Activated T-cell treated with anti-CD3 and anti-CD28 coated beads, Interleukin-2, amount 50 U/mL, for 72 hours (primary cell): ENCODE data around the gene OR51L1. TPM values are rescaled to one million over a fixed set of nuclear protein-coding genes. Genes with fewer than 3 reads are reported as not detected.
"Not testable (repeated sequence)": the region's sequence is repeated elsewhere in the genome, so short reads cannot be mapped to it uniquely, and the experiment has no call there.

Experiments
- ATAC-seq, 2 donors: fragments of 150-1000 bp; cut with Tn5 transposase; replicated peaks in 1 of 2; 2 replicates each; pipeline ENCODE4 v1.10.0; 2021; ENCODE audit warnings: moderate library complexity in 2 of 2, mild to moderate bottlenecking in 1 of 2
- DNase-seq, 2 donors: peaks; one replicate each; pipeline ENCODE4 v3.0.0; 2021 to 2022; ENCODE audit warnings: mixed read lengths in 1 of 2
- H3K27ac Mint-ChIP-seq: one replicate; pipeline ENCODE4 v1.8.0; 2022; ENCODE audit warnings: mild to moderate bottlenecking, moderate library complexity, mixed read lengths
- H3K27me3 Mint-ChIP-seq: one replicate; pipeline ENCODE4 v1.8.0; 2022; ENCODE audit warnings: low read depth, mixed read lengths
- H3K36me3 Mint-ChIP-seq, 2 donors: one replicate each; pipeline ENCODE4 v1.8.0; 2022; ENCODE audit warnings: mixed read lengths in 2 of 2, mild to moderate bottlenecking in 1 of 2; ENCODE audit not compliant: insufficient read depth in 2 of 2
- H3K4me1 Mint-ChIP-seq: one replicate; pipeline ENCODE4 v1.8.0; 2022; ENCODE audit warnings: low read depth, mixed read lengths
- H3K4me3 Mint-ChIP-seq, 2 donors: one replicate each; pipeline ENCODE4 v1.8.0; 2022; ENCODE audit warnings: mild to moderate bottlenecking in 2 of 2, mixed read lengths in 2 of 2, moderate library complexity in 2 of 2
- H3K9me3 Mint-ChIP-seq, 2 donors: one replicate each; pipeline ENCODE4 v1.8.0; 2022; ENCODE audit warnings: mixed read lengths in 2 of 2
- total RNA-seq, 2 donors: library from RNA; stranded (reverse); gene quantifications; one replicate each; pipeline ENCODE4 v1.2.3, GENCODE V29; 2022

Gene OR51L1, protein sequence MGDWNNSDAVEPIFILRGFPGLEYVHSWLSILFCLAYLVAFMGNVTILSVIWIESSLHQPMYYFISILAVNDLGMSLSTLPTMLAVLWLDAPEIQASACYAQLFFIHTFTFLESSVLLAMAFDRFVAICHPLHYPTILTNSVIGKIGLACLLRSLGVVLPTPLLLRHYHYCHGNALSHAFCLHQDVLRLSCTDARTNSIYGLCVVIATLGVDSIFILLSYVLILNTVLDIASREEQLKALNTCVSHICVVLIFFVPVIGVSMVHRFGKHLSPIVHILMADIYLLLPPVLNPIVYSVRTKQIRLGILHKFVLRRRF
- not detected for total RNA-seq

DNA sequence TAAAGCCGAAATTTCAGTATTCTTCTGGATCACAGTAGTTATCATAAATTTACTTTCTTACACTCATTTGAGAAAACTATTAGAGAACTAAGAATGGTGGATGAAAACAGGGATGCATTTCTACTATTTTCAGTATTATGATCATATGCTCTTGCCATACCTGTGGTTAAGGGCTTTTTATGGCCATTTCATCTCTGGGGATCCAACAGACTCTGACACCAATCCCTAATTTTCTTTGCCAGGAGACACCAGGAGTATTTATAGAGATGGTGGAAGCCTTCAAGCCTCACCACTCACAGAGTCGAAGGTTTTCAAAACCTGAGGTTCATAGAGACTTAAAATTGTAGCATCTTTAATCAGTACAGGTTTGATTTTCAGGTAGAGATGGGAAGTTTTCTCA lies at the start of gene OR51L1:
TSS of gene OR51L1 (plus strand) at position 301 of the 400 bp plus-strand sequence. CDS start 4,132 bp downstream, outside the sequence.
- Mint-ChIP-seq H3K27me3 (no peaks in the 10 kb centered on the region), H3K4me3 (no peak within 1 kb of the TSS), H3K4me1 (no peaks in the 10 kb centered on the region), H3K27ac (no peak within 1 kb of the TSS), H3K9me3 (no peaks in the 10 kb centered on the region), H3K36me3 (no peaks in the 10 kb centered on the region)
- ATAC-seq: no peak
- no peak for DNase-seq

DNA sequence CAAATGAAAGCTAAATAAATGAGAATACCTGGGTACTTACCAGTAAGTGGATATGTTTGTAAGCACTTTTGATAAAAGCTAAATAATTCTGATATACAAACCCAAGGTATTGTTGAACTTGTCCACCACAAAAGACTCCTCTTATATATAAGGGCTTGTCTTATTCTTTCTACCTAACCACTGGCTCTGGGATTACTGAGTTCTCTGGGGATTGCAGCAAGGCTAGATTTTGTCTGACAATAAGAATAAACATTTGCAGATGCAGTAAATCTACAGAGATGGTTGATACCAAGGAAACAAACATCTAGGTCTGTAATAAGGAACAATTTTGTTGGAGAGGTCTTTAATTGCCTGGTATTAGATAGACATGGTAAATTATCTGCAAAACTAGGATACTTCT lies 47.1 kb upstream of the OR51L1 start, which contains the start of gene OR51A4:
TSS of gene OR51A4 (minus strand) at position 101 of the 400 bp plus-strand sequence. CDS start 505 bp downstream, outside the sequence.
- H3K4me1 Mint-ChIP-seq: no peaks in the 10 kb centered on the region
- ATAC-seq: no peak

DNA sequence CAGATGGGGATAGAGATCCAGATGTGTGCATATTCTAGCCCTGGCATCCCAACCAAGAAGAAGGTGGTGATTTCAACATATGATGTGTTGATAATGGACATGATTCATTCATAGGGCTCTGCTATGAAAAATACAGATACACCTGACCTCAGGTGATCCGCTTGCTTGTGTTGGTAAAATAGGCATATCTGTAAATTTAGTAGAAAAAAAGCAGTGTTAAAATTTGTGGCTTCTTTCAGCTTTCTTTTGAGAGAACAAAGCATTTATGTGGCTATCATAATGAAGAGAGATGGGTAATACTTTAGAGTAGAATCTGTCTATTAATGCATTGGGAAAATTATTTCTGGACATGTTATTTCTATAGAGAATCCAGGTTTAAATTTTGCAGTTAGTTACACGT lies 39.0 kb upstream of the OR51L1 start, which contains the start of gene OR51A2:
TSS of gene OR51A2 (minus strand) at position 101 of the 400 bp plus-strand sequence. CDS start at position 101, 0 bp downstream.
- not testable (repeated sequence) for ATAC-seq, H3K27ac Mint-ChIP-seq, H3K36me3 Mint-ChIP-seq, H3K27me3 Mint-ChIP-seq, DNase-seq, H3K9me3 Mint-ChIP-seq, H3K4me3 Mint-ChIP-seq, H3K4me1 Mint-ChIP-seq

More for the DNA sequence above, 47.1 kb upstream of the OR51L1 start, which contains the start of gene OR51A4:
- no peak for DNase-seq
- Mint-ChIP-seq H3K4me3 (no peak within 1 kb of the TSS), H3K27ac (no peak within 1 kb of the TSS), H3K27me3 (no peaks in the 10 kb centered on the region), H3K36me3 (no peaks in the 10 kb centered on the region), H3K9me3 (no peaks in the 10 kb centered on the region)

DNA sequence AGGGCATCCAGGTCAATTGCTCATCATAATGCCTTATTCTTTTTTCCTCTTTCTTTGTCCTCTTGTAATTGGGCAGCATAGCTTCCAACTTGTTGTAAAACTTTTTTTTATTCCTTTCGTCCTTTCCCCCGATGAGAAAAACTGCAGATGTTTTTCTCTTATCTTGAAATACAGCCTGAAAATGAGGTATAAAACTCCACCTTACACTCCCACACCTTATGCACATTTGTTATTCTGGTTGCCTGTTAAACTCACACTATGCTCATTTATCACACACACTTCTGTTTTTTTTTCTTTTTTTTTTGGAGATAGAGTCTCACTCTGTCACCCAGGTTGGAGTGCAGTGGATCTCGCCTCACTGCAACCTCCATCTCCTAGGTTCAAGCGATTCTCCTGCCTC lies 37.3 kb upstream of the OR51L1 start:
- H3K9me3 Mint-ChIP-seq: peaks cover 5% of the 10 kb centered on the region in 2 donors
- no peaks in the 10 kb centered on the region for H3K36me3 Mint-ChIP-seq
- H3K27ac Mint-ChIP-seq: no peak overlapping the region
- no peaks in the 10 kb centered on the region for H3K27me3 Mint-ChIP-seq
- no peaks in the 10 kb centered on the region for H3K4me1 Mint-ChIP-seq
- ATAC-seq (no peak), DNase-seq (no peak)
- no peak overlapping the region for H3K4me3 Mint-ChIP-seq

DNA sequence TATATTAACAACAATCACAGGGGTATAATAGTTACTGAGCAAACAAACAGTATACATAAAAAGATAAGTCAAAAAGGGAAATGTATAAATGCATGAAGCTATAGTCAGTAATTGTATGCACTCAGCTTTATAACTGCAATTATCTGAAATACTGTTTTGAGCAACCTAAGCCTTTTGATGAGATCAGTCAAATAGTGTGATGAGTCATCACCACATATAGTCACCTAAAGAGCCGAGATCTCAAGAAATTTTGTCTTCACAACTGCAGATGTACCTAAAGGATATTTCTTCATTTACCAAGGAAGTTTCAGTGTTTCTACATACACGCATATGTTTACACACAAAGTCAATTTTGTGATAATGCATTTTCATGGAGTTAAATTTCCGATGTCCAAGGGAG lies 33.8 kb upstream of the OR51L1 start:
- Mint-ChIP-seq H3K9me3 (peaks cover 5% of the 10 kb centered on the region in 2 donors), H3K36me3 (no peaks in the 10 kb centered on the region), H3K4me1 (no peaks in the 10 kb centered on the region), H3K27me3 (no peaks in the 10 kb centered on the region), H3K27ac (no peak overlapping the region), H3K4me3 (no peak overlapping the region)
- DNase-seq (no peak), ATAC-seq (no peak)

DNA sequence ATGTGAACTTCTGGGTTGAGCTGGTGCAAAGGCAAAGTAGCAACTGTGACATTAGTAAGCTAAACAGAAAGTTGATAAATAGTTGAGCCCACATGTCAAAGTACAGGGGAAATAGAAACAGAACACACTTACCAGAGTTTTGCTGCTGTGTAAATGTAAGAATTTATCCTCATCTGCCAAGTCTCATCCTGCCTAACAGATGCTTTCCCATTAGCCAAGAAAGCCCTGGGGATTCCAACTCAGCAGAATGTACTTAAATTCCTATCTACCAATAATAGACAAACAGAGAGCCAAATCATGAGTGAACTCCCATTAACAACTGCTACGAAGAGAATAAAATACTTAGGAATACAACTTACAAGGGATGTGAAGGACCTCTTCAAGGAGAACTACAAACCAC lies 31.8 kb upstream of the OR51L1 start:
- H3K27me3 Mint-ChIP-seq: no peaks in the 10 kb centered on the region
- H3K27ac Mint-ChIP-seq: no peak overlapping the region
- DNase-seq (no peak), ATAC-seq (no peak)
- no peaks in the 10 kb centered on the region for H3K4me1 Mint-ChIP-seq
- peaks cover 5% of the 10 kb centered on the region in 2 donors for H3K9me3 Mint-ChIP-seq
- no peak overlapping the region for H3K4me3 Mint-ChIP-seq
- H3K36me3 Mint-ChIP-seq: no peaks in the 10 kb centered on the region

DNA sequence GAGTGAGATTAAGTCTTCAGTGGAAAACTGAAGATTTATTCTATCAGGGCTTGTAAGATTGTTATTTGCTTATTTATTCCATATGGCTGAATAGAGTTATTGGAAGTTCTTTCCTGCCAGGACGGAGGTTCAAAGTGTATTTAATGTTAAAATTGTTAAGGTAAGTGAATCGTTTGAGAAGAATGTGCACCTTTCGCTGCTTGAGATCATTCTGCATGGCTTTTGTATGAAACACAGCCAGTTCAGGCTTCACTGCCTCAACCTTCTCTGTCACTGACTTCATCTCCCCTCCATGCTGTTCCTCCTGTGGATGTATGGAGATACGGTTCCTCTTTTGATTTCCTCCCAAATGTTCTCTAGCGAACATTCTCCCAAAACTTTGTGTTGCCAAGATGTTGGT lies 19.2 kb upstream of the OR51L1 start:
- no peaks in the 10 kb centered on the region for H3K27me3 Mint-ChIP-seq
- H3K4me3 Mint-ChIP-seq: no peak overlapping the region
- no peak overlapping the region for H3K27ac Mint-ChIP-seq
- peaks cover 0 to 2% of the 10 kb centered on the region in 2 donors for H3K9me3 Mint-ChIP-seq
- peaks cover 0 to 2% of the 10 kb centered on the region in 2 donors for H3K36me3 Mint-ChIP-seq
- ATAC-seq: no peak
- H3K4me1 Mint-ChIP-seq: no peaks in the 10 kb centered on the region
- DNase-seq: no peak

DNA sequence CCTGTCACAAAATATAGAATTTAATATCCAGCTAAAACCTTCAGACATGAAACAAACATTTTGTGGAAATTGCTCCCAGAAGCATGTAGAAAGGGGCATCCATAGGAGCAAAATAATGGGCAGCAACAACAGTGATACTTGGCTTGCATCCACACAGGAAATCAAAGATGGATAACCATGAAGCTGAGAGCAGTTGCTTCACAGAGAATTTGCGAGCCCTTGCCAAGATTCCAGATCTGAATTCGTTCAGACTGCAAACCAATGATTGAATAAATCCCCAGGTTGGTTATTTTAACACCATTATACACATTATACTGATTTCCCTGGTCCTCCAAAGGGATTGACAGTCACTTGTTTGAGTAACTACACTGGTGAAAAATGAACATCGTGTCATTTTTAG lies 15.6 kb upstream of the OR51L1 start:
- DNase-seq: no peak
- no peaks in the 10 kb centered on the region for H3K27me3 Mint-ChIP-seq
- ATAC-seq: no peak
- H3K36me3 Mint-ChIP-seq: peaks cover 0 to 2% of the 10 kb centered on the region in 2 donors
- H3K27ac Mint-ChIP-seq: no peak overlapping the region
- H3K4me1 Mint-ChIP-seq: no peaks in the 10 kb centered on the region
- H3K9me3 Mint-ChIP-seq: peaks cover 0 to 2% of the 10 kb centered on the region in 2 donors
- no peak overlapping the region for H3K4me3 Mint-ChIP-seq

DNA sequence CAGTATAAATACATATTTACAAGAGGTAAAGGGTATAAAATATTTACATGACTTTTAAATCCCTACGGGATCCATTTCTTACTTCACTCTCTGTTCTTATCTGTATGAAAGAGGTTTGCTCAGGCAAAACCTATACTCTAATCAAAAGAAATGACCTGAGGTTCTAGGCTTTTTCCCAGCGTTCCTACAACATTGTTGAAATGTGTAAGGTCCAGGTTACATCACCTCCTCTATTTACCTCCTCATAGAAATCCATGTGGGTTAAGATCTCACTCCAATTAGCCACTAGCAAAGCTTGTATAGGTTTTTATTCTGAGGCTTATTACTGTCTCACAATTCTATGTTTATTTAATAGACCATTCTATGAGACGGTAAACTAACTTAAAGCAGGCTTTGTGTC lies 12.0 kb upstream of the OR51L1 start:
- Mint-ChIP-seq H3K27ac (no peak overlapping the region), H3K36me3 (no peaks in the 10 kb centered on the region), H3K27me3 (no peaks in the 10 kb centered on the region), H3K4me3 (no peak overlapping the region), H3K4me1 (no peaks in the 10 kb centered on the region), H3K9me3 (peaks cover 0 to 2% of the 10 kb centered on the region in 2 donors)
- DNase-seq (no peak), ATAC-seq (no peak)

DNA sequence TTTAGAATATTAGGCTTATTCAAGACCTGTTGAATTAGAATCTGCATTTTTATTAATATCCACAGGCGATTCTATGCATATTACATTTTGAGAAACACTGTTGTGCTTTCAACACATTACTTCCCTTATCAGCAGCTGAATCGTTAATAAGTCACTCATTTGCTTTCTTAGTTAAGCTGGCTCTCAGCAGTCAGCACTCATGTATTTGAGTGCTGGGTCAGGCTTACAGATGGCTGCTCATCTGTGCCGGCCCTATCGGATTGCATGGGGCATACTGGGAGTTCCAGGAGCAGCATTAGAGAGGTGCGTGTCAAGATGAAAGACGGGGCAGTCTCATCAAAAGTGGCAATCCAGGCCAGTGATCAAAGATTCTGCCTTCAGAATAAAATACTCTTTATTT lies 10.8 kb upstream of the OR51L1 start:
- Mint-ChIP-seq H3K27me3 (no peaks in the 10 kb centered on the region), H3K9me3 (no peaks in the 10 kb centered on the region), H3K4me3 (no peak overlapping the region), H3K4me1 (no peaks in the 10 kb centered on the region), H3K36me3 (no peaks in the 10 kb centered on the region), H3K27ac (no peak overlapping the region)
- DNase-seq (no peak), ATAC-seq (no peak)

DNA sequence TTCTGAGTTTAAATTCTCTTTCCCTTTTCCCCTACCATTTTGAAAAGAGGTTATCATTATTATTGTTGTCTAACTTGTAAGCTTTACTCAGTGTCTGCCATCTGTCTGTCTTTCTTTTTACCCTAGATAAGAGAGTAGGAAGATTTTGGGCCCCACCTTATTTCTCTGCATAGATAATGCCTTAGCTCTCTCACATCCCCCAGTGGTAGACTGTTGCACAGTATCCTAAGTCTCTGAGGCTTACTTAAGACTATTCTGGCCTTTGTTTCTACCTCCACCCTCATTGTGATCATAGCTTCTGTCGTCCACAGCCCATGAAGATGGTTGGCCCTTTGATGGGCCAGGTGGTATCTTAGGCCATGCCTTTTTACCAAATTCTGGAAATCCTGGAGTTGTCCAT lies 3.6 kb upstream of the OR51L1 start:
- no peaks in the 10 kb centered on the region for H3K4me1 Mint-ChIP-seq
- H3K36me3 Mint-ChIP-seq: no peaks in the 10 kb centered on the region
- no peak overlapping the region for H3K27ac Mint-ChIP-seq
- no peak for ATAC-seq
- no peaks in the 10 kb centered on the region for H3K27me3 Mint-ChIP-seq
- no peaks in the 10 kb centered on the region for H3K9me3 Mint-ChIP-seq
- no peak for DNase-seq
- no peak overlapping the region for H3K4me3 Mint-ChIP-seq

DNA sequence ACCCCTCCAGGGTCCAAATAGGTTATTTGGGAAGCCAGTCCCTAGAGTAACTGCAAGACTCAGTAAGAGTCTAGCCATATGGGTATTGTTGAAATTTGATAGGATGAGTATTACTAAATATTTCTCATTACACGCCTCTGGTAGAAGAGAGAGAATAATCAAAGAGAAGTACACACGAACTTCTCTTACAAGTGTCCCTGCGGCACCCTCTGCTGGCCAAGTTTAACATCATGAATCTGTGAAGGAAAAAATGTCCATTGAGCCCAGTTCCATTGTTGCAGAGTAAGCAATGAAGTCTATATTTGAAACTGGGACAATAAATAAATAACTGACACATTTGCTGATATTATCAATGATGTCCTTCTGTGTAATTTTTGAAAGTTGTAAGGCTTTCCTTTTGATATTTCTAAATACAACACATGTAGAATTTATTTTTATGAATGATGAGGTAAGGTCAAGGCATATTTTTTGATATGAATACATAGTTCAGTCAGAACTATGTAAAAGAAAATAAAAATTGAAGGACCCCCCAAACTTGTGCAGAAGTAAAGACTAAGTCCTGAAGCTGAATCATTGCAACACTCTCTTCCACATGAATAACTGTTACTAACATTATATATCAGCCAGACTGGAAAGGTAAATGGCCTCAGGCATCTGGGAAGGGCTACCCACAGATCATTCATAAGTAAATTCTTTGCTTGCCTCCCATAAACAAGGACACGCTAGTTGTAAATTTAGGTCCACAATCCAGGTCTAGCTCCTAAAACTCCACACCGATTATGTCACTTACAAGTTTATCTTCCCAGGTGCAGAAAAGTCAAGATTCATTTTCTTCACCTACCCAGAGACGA lies 10.0 kb downstream of the OR51L1 start:
- no peaks in the 10 kb centered on the region for H3K9me3 Mint-ChIP-seq
- no peak overlapping the region for H3K4me3 Mint-ChIP-seq
- no peak overlapping the region for H3K27ac Mint-ChIP-seq
- peak; percentile 29 to 37 for DNase-seq
- H3K36me3 Mint-ChIP-seq: no peaks in the 10 kb centered on the region
- ATAC-seq: no peak
- no peaks in the 10 kb centered on the region for H3K27me3 Mint-ChIP-seq
- no peaks in the 10 kb centered on the region for H3K4me1 Mint-ChIP-seq

DNA sequence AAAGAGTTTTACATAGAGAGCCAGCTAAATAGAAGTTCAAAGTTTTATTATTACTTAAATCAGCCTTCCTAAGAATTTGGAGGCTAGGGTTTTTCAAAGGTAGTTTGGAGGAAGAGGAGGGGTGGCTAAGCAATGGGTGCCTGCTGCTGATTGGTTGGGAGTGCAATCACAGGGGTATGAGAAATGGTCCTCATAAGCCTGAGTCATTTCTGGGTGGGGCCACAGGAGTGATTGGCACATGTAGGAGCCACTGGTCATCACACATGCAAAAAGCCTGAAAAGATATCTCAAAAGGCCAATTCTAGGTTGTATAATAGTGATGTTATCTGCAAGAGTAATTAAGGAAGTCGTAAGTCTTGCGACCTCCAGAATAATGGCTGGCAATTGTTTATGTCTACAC lies 12.9 kb downstream of the OR51L1 start:
- ATAC-seq (no peak), DNase-seq (no peak)
- Mint-ChIP-seq H3K4me1 (no peaks in the 10 kb centered on the region), H3K36me3 (no peaks in the 10 kb centered on the region), H3K4me3 (no peak overlapping the region), H3K9me3 (no peaks in the 10 kb centered on the region), H3K27ac (no peak overlapping the region), H3K27me3 (no peaks in the 10 kb centered on the region)
